Activated gamma-delta T cell treated with Interleukin-2 at 50 U/mL for 16 hours (primary cell): ENCODE results near the gene LTV1.
"Not testable (repeated sequence)": the region's sequence is repeated elsewhere in the genome, so short reads cannot be mapped to it uniquely, and the experiment has no call there.

Experiments
- DNase-seq: peaks from one replicate; pipeline ENCODE4 v3.0.0-alpha.2; 2020

Gene LTV1

DNA sequence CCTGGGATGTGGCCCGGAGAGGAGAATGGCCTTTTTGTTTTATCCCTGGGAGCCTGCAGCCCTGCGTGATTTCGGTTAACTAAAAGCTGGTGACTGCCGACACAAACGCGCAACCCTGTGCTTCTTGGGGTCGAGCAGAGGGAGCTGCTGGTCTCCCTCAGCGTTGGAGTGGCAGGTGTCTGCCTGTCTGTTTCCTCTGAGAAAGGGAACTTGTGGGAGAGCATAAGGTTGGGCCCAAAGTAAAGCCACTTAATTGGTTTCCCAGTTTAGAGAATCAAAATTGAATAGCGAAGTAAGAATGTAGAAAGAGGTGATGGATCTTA, 500 bp downstream of the LTV1 start:
- no peak for DNase-seq

GRCh38 chr6:143844006-143844405, 868 bp downstream of the LTV1 start:
- DNase-seq: no peak

DNA sequence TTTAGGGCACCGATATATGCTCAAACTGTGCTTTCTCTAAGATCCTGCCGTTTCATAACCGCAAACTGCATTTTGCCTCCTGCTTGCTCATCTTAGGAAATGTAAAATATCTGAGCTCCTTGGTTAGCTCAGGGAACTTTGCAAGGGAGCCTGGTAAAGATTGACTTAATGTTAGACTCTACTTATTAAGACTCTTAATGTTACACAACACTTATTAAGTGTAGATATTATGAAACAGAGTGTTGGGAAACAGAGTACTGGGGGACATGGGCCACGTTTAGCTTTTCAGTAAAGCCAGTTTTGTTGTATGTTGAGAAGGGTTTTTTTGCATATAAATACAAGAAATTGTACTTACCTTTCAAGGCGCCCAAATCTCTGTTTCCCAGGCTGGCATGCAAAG, 1.9 kb downstream of the LTV1 start:
- DNase-seq: no peak

DNA sequence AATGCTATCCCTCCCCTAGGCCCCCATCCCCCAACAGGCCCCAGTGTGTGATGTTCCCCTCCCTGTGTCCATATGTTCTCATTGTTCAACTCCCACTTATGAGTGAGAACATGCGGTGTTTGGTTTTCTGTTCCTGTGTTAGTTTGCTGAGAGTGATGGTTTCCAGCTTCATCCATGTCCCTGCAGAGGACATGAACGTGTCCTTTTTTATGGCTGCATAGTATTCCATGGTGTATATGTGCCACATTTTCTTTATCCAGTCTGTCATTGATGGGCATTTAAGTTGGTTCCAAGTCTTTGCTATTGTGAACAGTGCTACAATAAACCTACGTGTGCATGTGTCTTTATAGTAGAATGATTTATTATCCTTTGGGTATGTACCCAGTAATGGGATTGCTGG, 8.6 kb downstream of the LTV1 start:
- not testable (repeated sequence) for DNase-seq

- not testable (repeated sequence) for DNase-seq
Measured at GRCh38 chr6:143855057-143855456, 11.9 kb downstream of the LTV1 start.

GRCh38 chr6:143856762-143857161, 13.6 kb downstream of the LTV1 start:
- DNase-seq: not testable (repeated sequence)

GRCh38 chr6:143857651-143858050, 14.5 kb downstream of the LTV1 start:
- DNase-seq: no peak

GRCh38 chr6:143859891-143860660, 16.9 kb downstream of the LTV1 start:
- DNase-seq: no peak

DNA sequence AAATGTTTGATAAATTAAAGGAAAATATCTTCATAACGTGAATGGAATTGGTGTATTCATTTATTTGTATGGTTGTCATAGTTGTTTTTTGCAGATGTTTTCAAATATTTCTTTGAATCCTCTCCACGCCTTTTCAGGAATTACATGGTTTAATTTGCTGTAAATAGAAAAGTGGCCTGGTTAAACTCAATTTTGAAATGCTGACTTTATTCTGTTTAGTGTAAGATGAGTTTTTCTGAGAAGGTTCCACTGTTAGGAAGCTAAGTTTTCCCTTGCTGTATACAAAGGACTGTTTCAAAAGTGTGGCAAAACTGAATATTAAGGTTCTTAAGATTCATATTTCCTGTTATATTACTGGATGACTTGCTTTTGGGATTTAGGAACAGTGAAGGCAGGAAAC, 20.6 kb downstream of the LTV1 start:
- DNase-seq: no peak

DNA sequence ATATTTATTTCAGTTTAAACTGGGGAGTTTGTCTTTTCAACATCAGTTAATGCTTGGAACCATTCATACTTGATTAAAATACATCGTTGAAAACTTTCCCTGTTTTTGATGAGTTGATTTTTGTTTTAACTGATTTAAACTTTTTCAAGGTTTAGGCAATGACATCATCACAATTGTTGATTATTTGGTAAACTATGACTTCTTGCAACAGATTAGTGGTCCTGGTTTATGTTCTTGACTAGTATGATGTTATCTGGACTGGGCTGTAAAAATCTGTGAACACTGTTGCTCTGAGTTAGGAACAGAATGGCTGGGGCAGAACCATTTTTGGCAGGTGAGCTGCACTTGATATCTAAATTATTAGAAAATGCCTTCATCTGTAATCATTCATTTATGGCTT, 21.1 kb downstream of the LTV1 start, which contains the start of gene ZC2HC1B:
TSS of gene ZC2HC1B (plus strand) at position 241 of the 400 bp plus-strand sequence. CDS start at position 307, 66 bp downstream.
- no peak for DNase-seq

DNA sequence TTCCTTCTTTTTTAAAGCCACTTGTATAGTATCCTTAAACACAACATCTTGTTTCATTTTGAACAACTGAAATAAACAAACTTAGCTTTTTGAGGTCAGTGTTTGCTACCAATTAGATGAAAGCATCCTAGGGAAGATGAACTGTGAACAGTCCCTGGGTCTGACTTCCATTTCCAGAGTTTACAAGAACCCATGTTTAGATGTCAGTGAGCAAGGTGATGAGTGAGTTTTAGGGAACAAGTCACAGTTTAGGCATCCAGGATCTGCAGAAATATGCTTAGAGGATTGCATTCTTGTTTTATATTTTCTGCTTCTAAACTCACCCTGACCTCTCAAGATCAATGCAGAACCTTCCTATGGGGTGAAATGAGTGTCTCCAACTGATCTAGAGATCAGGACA, 24.1 kb downstream of the LTV1 start:
- no peak for DNase-seq

GRCh38 chr6:143868808-143869207, 25.7 kb downstream of the LTV1 start:
- not testable (repeated sequence) for DNase-seq

- DNase-seq: not testable (repeated sequence)
Measured at GRCh38 chr6:143871202-143871730, 28.1 kb downstream of the LTV1 start.

GRCh38 chr6:143872201-143872600, 29.1 kb downstream of the LTV1 start:
- no peak for DNase-seq

GRCh38 chr6:143873600-143873999, 30.5 kb downstream of the LTV1 start:
- not testable (repeated sequence) for DNase-seq

- DNase-seq: not testable (repeated sequence)
Measured at GRCh38 chr6:143874503-143874902, 31.4 kb downstream of the LTV1 start.

GRCh38 chr6:143877584-143878271, 34.6 kb downstream of the LTV1 start:
- DNase-seq: no peak

DNA sequence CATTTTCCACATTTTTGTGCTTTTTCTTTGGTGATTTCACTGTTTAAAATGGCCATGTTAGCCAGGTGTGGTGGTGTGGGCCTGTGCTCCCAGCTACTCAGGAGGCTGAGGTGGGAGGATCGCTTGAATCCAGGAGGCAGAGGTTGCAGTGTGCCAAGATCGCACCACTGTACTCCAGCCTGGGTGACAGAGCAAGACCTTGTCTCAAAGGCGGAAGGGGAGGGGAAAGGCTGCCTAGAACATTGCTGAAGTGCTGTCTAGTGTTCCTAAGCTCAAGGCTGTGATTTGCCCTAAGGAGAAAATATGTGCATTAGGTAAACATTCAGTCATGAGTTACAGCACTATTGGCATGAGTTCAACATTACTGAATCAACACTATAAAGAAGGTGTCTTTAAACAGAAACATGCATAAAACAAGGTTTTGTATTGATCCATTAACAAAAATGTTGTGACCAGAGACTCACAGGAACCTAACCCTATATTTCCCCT, 35.2 kb downstream of the LTV1 start:
- no peak for DNase-seq

- no peak for DNase-seq
Measured at GRCh38 chr6:143880412-143880811, 37.3 kb downstream of the LTV1 start.

- no peak for DNase-seq
Measured at GRCh38 chr6:143882401-143882930, 39.3 kb downstream of the LTV1 start.

DNA sequence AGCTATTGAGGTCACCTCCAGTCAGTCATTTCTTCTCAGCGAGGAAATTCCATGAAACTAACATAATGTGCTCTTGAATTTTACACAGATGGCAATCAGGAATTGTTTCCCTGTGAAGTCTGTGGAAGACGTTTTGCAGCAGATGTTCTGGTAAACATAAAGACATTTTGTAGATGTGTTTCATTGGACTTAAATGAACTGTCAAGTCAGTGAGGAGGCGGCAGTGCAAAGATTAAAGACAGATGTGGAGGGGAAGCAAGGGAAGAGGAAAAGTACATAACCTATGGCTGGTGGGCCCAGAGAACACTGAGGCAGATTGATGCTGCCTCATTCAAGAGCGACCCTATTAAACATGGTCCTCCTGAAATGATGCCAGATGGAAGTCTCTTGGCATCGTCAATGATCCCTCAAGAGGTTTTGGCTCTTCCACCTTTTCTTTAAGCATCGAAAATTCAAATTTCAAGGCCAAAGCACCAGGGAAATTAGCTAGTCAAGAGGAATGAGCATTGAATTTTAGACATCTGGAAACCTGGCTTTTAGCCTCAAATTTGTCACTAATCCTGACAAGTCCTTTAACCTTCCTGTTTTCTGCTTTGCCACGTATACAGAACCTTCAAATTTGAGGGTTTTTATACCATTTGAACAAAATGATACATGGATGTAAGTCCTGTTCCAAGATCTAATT, 41.2 kb downstream of the LTV1 start:
- DNase-seq: no peak

DNA sequence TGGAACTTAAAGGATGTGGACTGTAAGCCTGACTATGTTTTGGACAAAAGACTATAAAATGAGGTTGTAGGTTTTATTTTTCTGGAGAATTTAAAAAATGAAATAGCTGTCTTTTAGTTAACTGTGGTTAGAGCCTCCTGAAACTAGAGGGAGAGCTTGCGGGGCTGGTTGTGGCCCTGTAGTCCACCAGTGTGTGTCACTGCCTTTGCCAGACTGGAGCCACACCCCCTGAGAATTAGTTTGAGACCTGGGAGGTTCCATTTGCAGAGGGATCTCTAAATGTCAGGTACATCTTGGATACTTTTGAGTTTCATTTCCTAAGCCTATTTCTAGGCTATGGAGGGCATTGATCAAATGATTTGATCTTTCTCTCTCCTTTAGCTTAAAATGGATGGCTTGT, 42.0 kb downstream of the LTV1 start:
- DNase-seq: no peak

DNA sequence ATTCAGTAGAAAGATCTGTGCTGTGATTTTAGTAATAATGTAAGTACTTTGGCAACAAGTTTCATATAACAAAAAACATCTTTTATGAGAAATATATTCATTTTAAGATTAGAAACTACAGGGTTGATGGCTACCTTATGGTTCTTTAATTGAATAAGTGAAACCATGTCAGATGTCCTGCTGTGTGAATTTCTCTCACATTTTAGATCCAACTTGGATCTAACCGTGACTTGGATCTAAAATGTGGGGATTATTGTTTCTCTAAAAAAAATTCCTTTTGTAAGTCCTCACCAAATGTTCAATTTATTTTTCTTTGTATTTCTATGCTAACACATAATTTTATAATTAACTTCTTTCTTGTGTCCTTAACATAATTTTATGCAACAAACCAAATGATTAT, 51.5 kb downstream of the LTV1 start:
- no peak for DNase-seq
